HG03469 (cell line): Measurements from ENCODE around the gene GORASP1.
"Not testable (repeated sequence)": the region's sequence is repeated elsewhere in the genome, so short reads cannot be mapped to it uniquely, and the experiment has no call there.

Experiments
- ATAC-seq: cut with Tn5 transposase; IDR thresholded peaks from one replicate; pipeline ENCODE4 v1.9.1; 2021; ENCODE audit warnings: mild to moderate bottlenecking, moderate library complexity, moderate number of reproducible peaks; ENCODE audit not compliant: unreplicated experiment

The GORASP1 gene

GRCh38 chr3:39075910-39076309 lies 31.5 kb downstream of the GORASP1 start:
- no peak for ATAC-seq

GRCh38 chr3:39068556-39068955 lies 38.9 kb downstream of the GORASP1 start:
- no peak for ATAC-seq

- no peak for ATAC-seq
Observed at GRCh38 chr3:39067286-39067685, 40.1 kb downstream of the GORASP1 start.

DNA sequence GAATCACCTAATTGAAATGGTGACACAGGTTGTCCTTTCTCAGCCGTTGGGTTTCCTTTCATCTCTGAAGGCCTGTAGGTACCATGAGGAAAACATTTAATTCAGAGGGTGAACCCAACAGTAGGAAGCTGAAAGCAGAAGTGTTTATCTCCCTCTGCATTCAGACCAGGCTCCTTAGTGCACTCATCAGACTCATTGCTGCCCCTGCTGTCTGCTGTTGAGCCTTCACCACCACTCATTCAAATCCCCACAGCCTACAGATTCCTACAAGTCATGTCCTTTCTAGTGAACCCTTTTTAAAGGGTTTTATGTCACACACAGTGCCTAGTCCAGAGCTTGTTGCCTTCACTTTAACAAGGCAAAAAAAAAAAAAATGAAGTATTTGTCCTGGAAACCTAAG lies 42.2 kb downstream of the GORASP1 start:
- peak; percentile 91 for ATAC-seq

DNA sequence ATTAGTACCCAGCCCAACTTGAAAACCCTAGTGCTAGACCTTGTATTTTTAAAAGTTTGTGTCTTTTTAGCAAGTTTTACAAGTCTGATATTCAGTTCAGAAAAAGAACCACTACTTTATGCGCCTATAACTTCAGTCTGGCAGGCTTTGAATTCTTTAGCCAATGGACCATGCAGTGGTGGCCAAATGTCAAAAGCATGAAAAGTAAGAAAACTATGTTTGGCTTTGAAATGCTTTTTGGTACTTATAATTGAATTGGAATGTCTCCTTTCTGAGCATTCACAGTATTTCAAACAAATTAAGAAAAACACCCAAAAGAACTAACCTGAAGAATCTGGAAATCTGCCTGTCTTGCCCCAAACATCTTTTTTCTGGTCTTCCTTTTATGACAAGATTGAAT lies 42.8 kb downstream of the GORASP1 start:
- no peak for ATAC-seq

DNA sequence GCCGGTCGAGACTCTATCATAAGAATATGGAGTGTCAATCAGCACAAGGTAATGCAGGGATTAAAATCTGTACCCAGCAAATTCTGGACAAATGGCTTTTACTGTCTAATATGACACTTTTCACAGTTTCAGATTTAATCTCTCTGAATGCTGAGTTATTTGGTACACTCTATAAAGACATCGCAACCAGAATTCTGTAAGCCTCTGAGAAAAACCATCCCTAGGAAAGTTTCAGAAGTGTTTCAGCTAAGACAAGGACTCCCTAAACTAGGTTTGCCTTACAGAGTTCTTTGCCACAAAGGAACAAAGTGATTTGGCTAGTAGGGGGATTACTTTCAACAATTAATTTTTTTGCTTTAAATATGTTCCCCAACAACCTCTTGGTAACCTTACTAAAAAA lies 44.3 kb downstream of the GORASP1 start:
- no peak for ATAC-seq

- ATAC-seq: no peak
Observed at GRCh38 chr3:39062180-39062579, 45.2 kb downstream of the GORASP1 start.

GRCh38 chr3:39061228-39061627 lies 46.2 kb downstream of the GORASP1 start:
- ATAC-seq: not testable (repeated sequence)

GRCh38 chr3:39056151-39056550 lies 51.3 kb downstream of the GORASP1 start:
- no peak for ATAC-seq

DNA sequence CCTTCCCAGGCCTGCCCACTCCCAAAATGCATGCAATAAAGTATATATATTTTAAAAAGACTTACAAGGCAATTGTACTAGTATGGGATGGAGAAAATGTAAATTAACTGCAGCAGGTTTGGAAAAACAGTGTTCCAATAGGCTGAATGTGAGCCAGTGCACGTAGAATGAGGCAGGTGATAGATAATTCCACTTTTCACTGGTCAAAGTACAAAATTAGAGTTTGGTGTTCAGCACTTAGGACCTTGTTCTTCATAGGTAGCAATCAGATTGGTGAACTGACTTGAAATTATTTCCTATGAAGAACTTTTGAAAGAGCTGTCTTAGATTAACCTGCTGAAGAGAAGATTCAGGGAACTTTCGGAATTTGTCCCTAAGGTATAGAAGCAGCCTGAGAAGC lies 53.7 kb downstream of the GORASP1 start:
- ATAC-seq: no peak

GRCh38 chr3:39052583-39052982 lies 54.8 kb downstream of the GORASP1 start:
- ATAC-seq: no peak

DNA sequence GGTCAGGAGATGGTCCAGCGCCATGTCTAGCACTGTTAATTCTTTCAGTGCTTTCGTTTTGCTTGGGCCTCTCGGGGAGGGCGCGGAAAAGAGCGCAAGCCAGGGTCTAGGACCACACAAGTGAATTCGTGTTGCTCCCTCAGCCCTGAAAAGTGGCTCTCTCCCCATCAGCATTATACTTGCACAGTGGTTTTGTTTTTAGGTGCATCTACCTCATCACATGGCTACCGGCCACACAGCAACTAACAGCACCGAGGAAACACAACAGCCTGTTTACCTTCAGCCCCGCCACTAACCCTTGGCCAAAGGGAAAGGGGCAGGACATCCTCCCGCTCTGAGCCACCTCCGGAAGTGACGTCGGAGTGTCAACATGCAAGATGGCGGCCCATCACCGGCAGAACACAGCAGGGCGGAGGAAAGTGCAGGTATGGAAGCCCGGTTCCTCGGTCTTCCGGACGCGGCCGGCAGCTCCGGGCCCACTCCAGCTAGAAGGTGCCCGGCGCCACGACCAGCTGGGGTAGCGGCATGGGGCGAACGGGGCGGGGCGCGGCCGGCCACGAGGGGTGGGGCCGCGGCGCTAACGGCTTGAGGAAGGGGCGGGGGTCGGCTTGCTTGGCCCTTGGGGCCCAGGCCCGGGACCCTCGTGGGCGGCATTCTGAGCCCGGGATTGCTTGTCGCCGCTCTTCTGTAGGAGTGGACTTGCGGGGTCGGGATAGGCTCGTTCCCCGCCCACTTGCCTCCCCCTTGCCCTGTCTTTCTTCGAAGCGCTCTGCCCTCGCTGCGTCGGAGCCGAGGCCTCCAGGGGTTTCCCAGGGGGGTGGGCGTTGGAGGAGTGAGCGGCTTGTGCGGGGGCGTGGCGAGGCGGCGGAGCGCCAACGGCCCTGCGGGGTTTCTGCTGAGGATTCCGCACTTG lies 55.5 kb downstream of the GORASP1 start, which contains the start of the genes SCN11A and WDR48:
Gene SCN11A, minus strand, starts transcription at position 296 of the 913 bp plus-strand sequence. CDS start 101,582 bp downstream, outside the sequence.
Gene WDR48, plus strand, starts transcription at position 368 of the 913 bp plus-strand sequence. Its CDS starts 10 bp downstream, at position 378.
- ATAC-seq: peak; percentile 97

GRCh38 chr3:39050029-39050428 lies 57.4 kb downstream of the GORASP1 start:
- ATAC-seq: no peak
